ENCODE measurements around the gene LRMDA. TPM values are rescaled to one million over a fixed set of nuclear protein-coding genes. Genes with fewer than 3 reads are reported as not detected.

Gene LRMDA
- total RNA-seq, 4 donors from 2014 or later = 2.2 to 7.8 (median 4.5) TPM

DNA sequence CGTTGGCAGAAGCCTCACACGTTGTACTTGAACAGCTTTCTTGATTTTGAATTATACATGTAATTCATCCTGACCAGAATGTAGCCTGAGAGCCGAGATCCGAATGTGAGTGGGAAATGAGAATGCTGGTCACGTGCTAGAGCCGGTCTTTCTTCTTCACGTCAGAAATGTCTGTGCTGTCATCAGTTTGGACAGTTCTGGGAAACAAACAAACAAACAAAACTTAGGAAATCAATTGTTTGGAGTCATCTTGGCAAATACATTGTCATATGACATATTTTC is 729.8 kb downstream of the LRMDA start:
- no peak for DNase-seq
- H3K4me1 ChIP-seq = no peaks in the 10 kb centered on the region
- H3K36me3 ChIP-seq = no peaks in the 10 kb centered on the region
- in situ Hi-C loops (cut with MboI; ENCODE audit: low pct_ligation_motif_present in 1 of 4, low pct_unique_long_range_greater_than_20kb in 1 of 4, low sequenced_read_pairs in 3 of 4) (no loop called here), intact Hi-C loops (cut with DNase I; ENCODE audit: low total_unique reads) (no loop called here)
- H3K27me3 ChIP-seq = no peaks in the 10 kb centered on the region
- TF ChIP-seq, protein P1, sequence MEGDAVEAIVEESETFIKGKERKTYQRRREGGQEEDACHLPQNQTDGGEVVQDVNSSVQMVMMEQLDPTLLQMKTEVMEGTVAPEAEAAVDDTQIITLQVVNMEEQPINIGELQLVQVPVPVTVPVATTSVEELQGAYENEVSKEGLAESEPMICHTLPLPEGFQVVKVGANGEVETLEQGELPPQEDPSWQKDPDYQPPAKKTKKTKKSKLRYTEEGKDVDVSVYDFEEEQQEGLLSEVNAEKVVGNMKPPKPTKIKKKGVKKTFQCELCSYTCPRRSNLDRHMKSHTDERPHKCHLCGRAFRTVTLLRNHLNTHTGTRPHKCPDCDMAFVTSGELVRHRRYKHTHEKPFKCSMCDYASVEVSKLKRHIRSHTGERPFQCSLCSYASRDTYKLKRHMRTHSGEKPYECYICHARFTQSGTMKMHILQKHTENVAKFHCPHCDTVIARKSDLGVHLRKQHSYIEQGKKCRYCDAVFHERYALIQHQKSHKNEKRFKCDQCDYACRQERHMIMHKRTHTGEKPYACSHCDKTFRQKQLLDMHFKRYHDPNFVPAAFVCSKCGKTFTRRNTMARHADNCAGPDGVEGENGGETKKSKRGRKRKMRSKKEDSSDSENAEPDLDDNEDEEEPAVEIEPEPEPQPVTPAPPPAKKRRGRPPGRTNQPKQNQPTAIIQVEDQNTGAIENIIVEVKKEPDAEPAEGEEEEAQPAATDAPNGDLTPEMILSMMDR (IDR thresholded peaks at IDR 0.05) = no peak
- TF ChIP-seq EP300 (IDR thresholded peaks at IDR 0.05; ENCODE audit: low read depth) (no peak), POLR2AphosphoS5 (IDR thresholded peaks at IDR 0.05) (no peak), POLR2A (IDR thresholded peaks at IDR 0.05) (no peak)
- WGBS, 2 donors (ENCODE audit: low coverage in 1 of 2) = 71 to 73% methylated on average over 7 of the region's 7 CpGs
- no peak overlapping the region for H3K4me3 ChIP-seq
- no peaks in the 10 kb centered on the region for H3K9me3 ChIP-seq
- no peak overlapping the region for H3K27ac ChIP-seq

DNA sequence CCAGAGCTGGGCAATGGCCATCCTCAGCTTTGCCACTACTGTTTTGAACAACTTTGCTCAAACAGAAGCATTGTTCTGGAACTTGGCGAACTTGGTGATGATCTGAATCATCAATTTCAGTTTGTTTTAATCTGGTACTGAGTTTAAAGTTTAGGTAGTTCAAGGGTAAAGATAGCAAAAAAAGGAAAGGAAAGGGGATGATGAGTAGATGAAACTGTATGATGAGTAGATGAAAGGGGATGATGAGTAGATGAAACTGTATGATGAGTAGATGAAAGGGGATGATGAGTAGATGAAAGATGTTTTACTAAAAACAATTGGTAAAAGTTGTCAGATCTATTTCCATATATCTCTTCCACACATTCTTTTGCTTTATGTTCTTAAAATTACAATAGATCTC is 737.0 kb downstream of the LRMDA start:
- 88 to 100% methylated on average over 1 of the region's 1 CpG for WGBS, 2 donors (ENCODE audit: low coverage in 1 of 2)
- in situ Hi-C loops (cut with MboI; ENCODE audit: low pct_ligation_motif_present in 1 of 4, low pct_unique_long_range_greater_than_20kb in 1 of 4, low sequenced_read_pairs in 3 of 4) = no loop called here

DNA sequence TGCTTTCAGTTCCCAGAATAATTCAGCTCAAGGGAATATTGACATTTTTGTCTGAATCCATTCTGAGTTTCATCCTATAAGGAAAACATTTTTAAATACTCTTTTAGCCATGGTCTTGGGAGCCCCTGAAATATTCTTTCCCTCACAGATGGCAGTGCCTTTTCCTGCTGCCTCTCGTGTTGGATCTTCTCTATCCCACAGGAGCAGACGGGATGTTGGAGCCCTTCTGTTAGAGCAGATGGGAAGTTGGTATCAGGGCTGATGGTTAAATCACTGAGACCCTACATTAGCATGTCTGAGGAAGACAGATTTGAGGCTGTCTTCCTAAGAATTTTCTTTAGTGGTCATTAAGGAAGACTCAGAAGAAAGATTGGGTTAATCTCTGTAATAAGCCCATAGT is 737.8 kb downstream of the LRMDA start:
- WGBS, 2 donors (ENCODE audit: low coverage in 1 of 2) = 93% methylated on average over 2 of the region's 2 CpGs; no CpG with 5 or more reads in 1 of the 2 donors
- intact Hi-C loops (cut with DNase I; ENCODE audit: low total_unique reads) (no loop called here), in situ Hi-C loops (cut with MboI; ENCODE audit: low pct_ligation_motif_present in 1 of 4, low pct_unique_long_range_greater_than_20kb in 1 of 4, low sequenced_read_pairs in 3 of 4) (no loop called here)
- no peak overlapping the region for H3K27ac ChIP-seq
- TF ChIP-seq EP300 (IDR thresholded peaks at IDR 0.05; ENCODE audit: low read depth) (no peak), POLR2A (IDR thresholded peaks at IDR 0.05) (no peak), POLR2AphosphoS5 (IDR thresholded peaks at IDR 0.05) (no peak)
- TF ChIP-seq, protein P1 (IDR thresholded peaks at IDR 0.05) = no peak
- H3K4me1 ChIP-seq = no peaks in the 10 kb centered on the region
- H3K9me3 ChIP-seq = no peaks in the 10 kb centered on the region
- no peak for DNase-seq
- H3K27me3 ChIP-seq = no peaks in the 10 kb centered on the region
- H3K36me3 ChIP-seq = no peaks in the 10 kb centered on the region
- H3K4me3 ChIP-seq = no peak overlapping the region

More for the DNA sequence above, 737.0 kb downstream of the LRMDA start:
- intact Hi-C loops (cut with DNase I; ENCODE audit: low total_unique reads) = no loop called here
- DNase-seq = no peak
- TF ChIP-seq, protein P1 (IDR thresholded peaks at IDR 0.05) = no peak
- TF ChIP-seq POLR2AphosphoS5 (IDR thresholded peaks at IDR 0.05) (no peak), POLR2A (IDR thresholded peaks at IDR 0.05) (no peak), EP300 (IDR thresholded peaks at IDR 0.05; ENCODE audit: low read depth) (no peak)
- Histone ChIP-seq H3K4me1 (no peaks in the 10 kb centered on the region), H3K27ac (no peak overlapping the region), H3K4me3 (no peak overlapping the region), H3K36me3 (no peaks in the 10 kb centered on the region), H3K9me3 (no peaks in the 10 kb centered on the region), H3K27me3 (no peaks in the 10 kb centered on the region)

DNA sequence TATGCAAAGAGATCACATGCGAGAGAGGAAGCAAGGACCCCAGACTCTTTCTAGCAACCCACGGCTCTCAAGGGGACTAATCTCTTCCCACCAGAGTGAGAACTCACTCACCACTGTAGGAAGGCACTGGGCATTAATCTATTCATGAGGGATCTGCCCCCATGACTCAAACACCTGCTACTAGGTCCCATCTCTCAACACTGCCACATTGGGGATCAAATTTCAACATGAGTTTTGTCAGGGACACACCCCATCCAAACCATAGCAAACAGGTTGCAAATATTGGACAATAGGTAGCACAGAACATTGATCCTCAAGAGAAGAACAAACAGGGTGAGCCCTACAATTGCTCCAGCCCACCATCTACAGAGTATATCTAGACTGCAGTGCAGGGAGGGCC is 740.6 kb downstream of the LRMDA start:
- no peaks in the 10 kb centered on the region for H3K4me1 ChIP-seq
- H3K27me3 ChIP-seq = no peaks in the 10 kb centered on the region
- no peaks in the 10 kb centered on the region for H3K36me3 ChIP-seq
- no peaks in the 10 kb centered on the region for H3K9me3 ChIP-seq
- no peak overlapping the region for H3K4me3 ChIP-seq
- 72 to 100% methylated on average over 1 to 2 of the region's 2 CpGs for WGBS, 2 donors (ENCODE audit: low coverage in 1 of 2)
- no peak for TF ChIP-seq EP300 (IDR thresholded peaks at IDR 0.05; ENCODE audit: low read depth)
- TF ChIP-seq, protein P1 (IDR thresholded peaks at IDR 0.05) = no peak
- TF ChIP-seq POLR2AphosphoS5 (IDR thresholded peaks at IDR 0.05) = no peak
- no peak for TF ChIP-seq POLR2A (IDR thresholded peaks at IDR 0.05)
- no peak for DNase-seq
- in situ Hi-C loops (cut with MboI; ENCODE audit: low pct_ligation_motif_present in 1 of 4, low pct_unique_long_range_greater_than_20kb in 1 of 4, low sequenced_read_pairs in 3 of 4) (no loop called here), intact Hi-C loops (cut with DNase I; ENCODE audit: low total_unique reads) (no loop called here)
- no peak overlapping the region for H3K27ac ChIP-seq

Data from transverse colon (tissue), 4 donors.